ENCODE data around the gene S100PBP. TPM values are rescaled to one million over a fixed set of nuclear protein-coding genes. Genes with fewer than 3 reads are reported as not detected.

Gene S100PBP
- total RNA-seq, 1 donor from 2014 or later, result 40.1 TPM

DNA sequence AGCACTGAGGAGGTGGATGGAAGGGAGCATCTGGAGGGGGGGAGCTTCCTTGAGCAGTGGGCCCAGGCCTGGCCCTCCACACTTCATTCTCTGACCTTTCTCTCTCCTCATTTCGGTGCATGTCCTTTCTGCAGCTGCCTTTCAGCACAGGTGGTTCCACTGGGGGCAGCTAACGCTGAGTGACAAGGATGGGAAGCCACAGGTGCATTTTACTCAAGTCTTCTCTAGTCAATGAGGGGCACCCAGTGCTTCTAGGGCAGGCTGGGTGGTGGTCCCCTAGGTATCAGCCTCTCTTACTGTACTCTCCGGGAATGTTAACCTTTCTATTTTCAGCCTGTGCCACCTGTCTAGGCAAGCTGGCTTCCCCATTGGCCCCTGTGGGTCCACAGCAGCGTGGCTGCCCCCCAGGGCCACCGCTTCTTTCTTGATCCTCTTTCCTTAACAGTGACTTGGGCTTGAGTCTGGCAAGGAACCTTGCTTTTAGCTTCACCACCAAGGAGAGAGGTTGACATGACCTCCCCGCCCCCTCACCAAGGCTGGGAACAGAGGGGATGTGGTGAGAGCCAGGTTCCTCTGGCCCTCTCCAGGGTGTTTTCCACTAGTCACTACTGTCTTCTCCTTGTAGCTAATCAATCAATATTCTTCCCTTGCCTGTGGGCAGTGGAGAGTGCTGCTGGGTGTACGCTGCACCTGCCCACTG, 43.5 kb upstream of the S100PBP start:
- Mint-ChIP-seq H3K27me3 (ENCODE audit: unreplicated experiment) (peaks cover 6% of the 10 kb centered on the region), H3K27ac (ENCODE audit: unreplicated experiment) (peak overlapping the region; percentile 20), H3K4me3 (ENCODE audit: unreplicated experiment) (peak overlapping the region; percentile 38), H3K9me3 (ENCODE audit: unreplicated experiment) (peaks cover 7% of the 10 kb centered on the region), H3K4me1 (ENCODE audit: low read depth, unreplicated experiment) (peaks cover 15% of the 10 kb centered on the region), H3K36me3 (ENCODE audit: unreplicated experiment) (no peaks in the 10 kb centered on the region)
- TF ChIP-seq CTCF (IDR thresholded peaks at IDR 0.05; ENCODE audit: partially characterized antibody, unreplicated experiment), result no peak
- DNase-seq, result no peak

DNA sequence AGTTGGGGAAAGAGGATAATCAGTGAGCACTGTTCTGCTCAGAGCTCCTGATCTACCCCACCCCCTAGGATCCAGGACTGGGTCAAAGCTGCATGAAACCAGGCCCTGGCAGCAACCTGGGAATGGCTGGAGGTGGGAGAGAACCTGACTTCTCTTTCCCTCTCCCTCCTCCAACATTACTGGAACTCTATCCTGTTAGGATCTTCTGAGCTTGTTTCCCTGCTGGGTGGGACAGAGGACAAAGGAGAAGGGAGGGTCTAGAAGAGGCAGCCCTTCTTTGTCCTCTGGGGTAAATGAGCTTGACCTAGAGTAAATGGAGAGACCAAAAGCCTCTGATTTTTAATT, 43.0 kb upstream of the S100PBP start:
- TF ChIP-seq CTCF (IDR thresholded peaks at IDR 0.05; ENCODE audit: partially characterized antibody, unreplicated experiment), result no peak
- peaks cover 7% of the 10 kb centered on the region for H3K9me3 Mint-ChIP-seq (ENCODE audit: unreplicated experiment)
- H3K27ac Mint-ChIP-seq (ENCODE audit: unreplicated experiment), result no peak overlapping the region
- H3K4me3 Mint-ChIP-seq (ENCODE audit: unreplicated experiment), result peak overlapping the region; percentile 38
- DNase-seq, result no peak
- no peaks in the 10 kb centered on the region for H3K36me3 Mint-ChIP-seq (ENCODE audit: unreplicated experiment)
- peaks cover 15% of the 10 kb centered on the region for H3K4me1 Mint-ChIP-seq (ENCODE audit: low read depth, unreplicated experiment)
- H3K27me3 Mint-ChIP-seq (ENCODE audit: unreplicated experiment), result peaks cover 6% of the 10 kb centered on the region

GRCh38 chr1:32774950-32775634, 42.4 kb upstream of the S100PBP start:
- Mint-ChIP-seq H3K27me3 (ENCODE audit: unreplicated experiment) (peaks cover 6% of the 10 kb centered on the region), H3K36me3 (ENCODE audit: unreplicated experiment) (no peaks in the 10 kb centered on the region)

GRCh38 chr1:32775640-32776337, 41.7 kb upstream of the S100PBP start:
- no peak for TF ChIP-seq CTCF (IDR thresholded peaks at IDR 0.05; ENCODE audit: partially characterized antibody, unreplicated experiment)
- Mint-ChIP-seq H3K9me3 (ENCODE audit: unreplicated experiment) (peaks cover 7% of the 10 kb centered on the region), H3K27me3 (ENCODE audit: unreplicated experiment) (peaks cover 6% of the 10 kb centered on the region), H3K27ac (ENCODE audit: unreplicated experiment) (no peak overlapping the region), H3K4me3 (ENCODE audit: unreplicated experiment) (no peak overlapping the region), H3K36me3 (ENCODE audit: unreplicated experiment) (no peaks in the 10 kb centered on the region), H3K4me1 (ENCODE audit: low read depth, unreplicated experiment) (peaks cover 15% of the 10 kb centered on the region)
- no peak for DNase-seq

More at GRCh38 chr1:32774950-32775634, 42.4 kb upstream of the S100PBP start:
- Mint-ChIP-seq H3K4me1 (ENCODE audit: low read depth, unreplicated experiment) (peaks cover 15% of the 10 kb centered on the region), H3K27ac (ENCODE audit: unreplicated experiment) (no peak overlapping the region), H3K4me3 (ENCODE audit: unreplicated experiment) (no peak overlapping the region), H3K9me3 (ENCODE audit: unreplicated experiment) (peaks cover 7% of the 10 kb centered on the region)
- no peak for TF ChIP-seq CTCF (IDR thresholded peaks at IDR 0.05; ENCODE audit: partially characterized antibody, unreplicated experiment)
- DNase-seq, result no peak

All from glutamatergic neuron (in vitro differentiated cells).